PC-3 (cell line): Measurements from ENCODE around the gene SCGB1C2. TPM values are rescaled to one million over a fixed set of nuclear protein-coding genes. Genes with fewer than 3 reads are reported as not detected.

Experiments used
- ATAC-seq: fragments of 200-7000 bp; cut with Tn5 transposase; 2 replicates; pipeline ENCODE4 v1.9.1; 2020; ENCODE audit warnings: mild to moderate bottlenecking, moderate library complexity
- BruUV-seq: library from RNA; stranded (reverse); fragments of 400-500 nt; replicated peaks from 2 replicates; lab custom pipeline; 2021; lab: Mats Ljungman, UMichigan
- CTCF ChIA-PET: fragments of 300-600 bp; sonication (Branson Sonifier 250); formaldehyde crosslinking; loops from one replicate; lab custom pipeline; 2022; ENCODE audit warnings: antibody characterized with exemption; lab: Charles Lee
- POLR2A ChIA-PET: fragments of 300-600 bp; sonication (Branson Sonifier 250); formaldehyde crosslinking; loops from one replicate; lab custom pipeline; 2022; ENCODE audit warnings: antibody characterized with exemption; ENCODE audit not compliant: unreplicated experiment; lab: Charles Lee
- DNase-seq: peaks from one replicate; pipeline ENCODE4 v3.0.0-alpha.2; 2015
- H2AFZ ChIP-seq: fragments of 300-600 bp; sonication (generic); 2 replicates; pipeline ENCODE4 v1.6.0; 2016; ENCODE audit warnings: antibody characterized with exemption, low read length
- H3F3A ChIP-seq: fragments of 300-600 bp; sonication (generic); one replicate; pipeline ENCODE4 v1.6.0; 2017; ENCODE audit warnings: antibody characterized with exemption, low read length, control low read depth, mild to moderate bottlenecking; ENCODE audit not compliant: unreplicated experiment
- H3K27ac ChIP-seq: fragments of 300-600 bp; sonication (generic); 2 replicates; pipeline ENCODE4 v1.5.1; 2016; ENCODE audit warnings: mild to moderate bottlenecking, low read length
- H3K27me3 ChIP-seq: fragments of 300-600 bp; sonication (generic); 2 replicates; pipeline ENCODE4 v1.6.1; 2016; ENCODE audit warnings: low read length, mixed read lengths
- H3K36me3 ChIP-seq: fragments of 300-600 bp; sonication (generic); 2 replicates; pipeline ENCODE4 v1.6.1; 2016; ENCODE audit warnings: low read depth, mixed run types, low read length, mixed read lengths
- H3K4me1 ChIP-seq: fragments of 300-600 bp; sonication (generic); 2 replicates; pipeline ENCODE4 v1.5.1; 2016; ENCODE audit warnings: low read length; ENCODE audit not compliant: insufficient read depth
- H3K4me2 ChIP-seq: fragments of 300-600 bp; sonication (generic); 2 replicates; pipeline ENCODE4 v1.6.0; 2016; ENCODE audit warnings: low read length
- H3K4me3 ChIP-seq: fragments of 300-600 bp; sonication (generic); 2 replicates; pipeline ENCODE4 v1.5.1; 2016; ENCODE audit warnings: mild to moderate bottlenecking, low read length, mixed read lengths
- H3K79me2 ChIP-seq: fragments of 300-600 bp; sonication (generic); 2 replicates; pipeline ENCODE4 v1.6.1; 2017; ENCODE audit warnings: low read length, mixed read lengths
- H3K9ac ChIP-seq: fragments of 300-600 bp; sonication (generic); 2 replicates; pipeline ENCODE4 v1.6.0; 2016; ENCODE audit warnings: mild to moderate bottlenecking, low read length
- H3K9me2 ChIP-seq: fragments of 300-600 bp; sonication (generic); replicated peaks from 2 replicates; pipeline ENCODE4 v1.6.1; 2016; ENCODE audit warnings: mixed run types, low read length, mixed read lengths
- H3K9me3 ChIP-seq: fragments of 300-600 bp; sonication (generic); 2 replicates; pipeline ENCODE4 v1.6.1; 2016; ENCODE audit warnings: low read length, mixed read lengths
- H4K20me1 ChIP-seq: fragments of 300-600 bp; sonication (generic); 2 replicates; pipeline ENCODE4 v1.6.1; 2016; ENCODE audit warnings: low read length, mixed read lengths
- CTCF ChIP-seq: fragments of 300-600 bp; sonication (generic); conservative IDR thresholded peaks from 2 replicates; pipeline ENCODE4 v1.5.1; 2017; ENCODE audit warnings: antibody characterized with exemption, low read depth, mild to moderate bottlenecking, low read length
- EZH2 ChIP-seq: fragments of 300-600 bp; sonication (generic); IDR thresholded peaks from one replicate; pipeline ENCODE4 v1.6.1; 2017; ENCODE audit warnings: antibody characterized with exemption, mild to moderate bottlenecking, low read length; ENCODE audit not compliant: unreplicated experiment
- EZH2phosphoT487 ChIP-seq: fragments of 300-600 bp; sonication (generic); IDR thresholded peaks from 2 replicates; pipeline ENCODE4 v1.6.1; 2018; ENCODE audit warnings: mild to moderate bottlenecking, antibody characterized with exemption, low read length, borderline replicate concordance
- intact Hi-C: fragments of 100-400 bp; cut with micrococcal nuclease; formaldehyde crosslinking; loops from 2 replicates; pipeline ENCODE4 v1.9.0; 2023
- total RNA-seq: library from RNA; depleted of rRNA; stranded (reverse); fragments of >200 nt; gene quantifications from 2 replicates; pipeline ENCODE4 v1.2.3, GENCODE V29; 2014

Gene SCGB1C2
- total RNA-seq, 1 experiment from 2014 or later: not detected

- TF ChIP-seq EZH2: no peak
- no peak for TF ChIP-seq EZH2phosphoT487
- TF ChIP-seq CTCF: no peak
- no peak for DNase-seq
- intact Hi-C loops: no loop called here
- no TSS peak for BruUV-seq
- Histone ChIP-seq H3K9ac (no peak overlapping the region), H3K27me3 (no peaks in the 10 kb centered on the region), H3K9me2 (no peaks in the 10 kb centered on the region), H2AFZ (no peak overlapping the region), H3K36me3 (no peaks in the 10 kb centered on the region), H3K79me2 (no peaks in the 10 kb centered on the region), H3K27ac (no peak overlapping the region), H3K4me2 (no peak overlapping the region), H3K4me3 (no peak overlapping the region), H3K9me3 (no peaks in the 10 kb centered on the region), H4K20me1 (no peaks in the 10 kb centered on the region), H3K4me1 (peaks cover 3% of the 10 kb centered on the region; the same call in 1 of the 2 replicates), H3F3A (no peaks in the 10 kb centered on the region)
- ATAC-seq: no peak
- CTCF ChIA-PET: no interaction called here
- POLR2A ChIA-PET: no interaction called here
These were observed 10.7 kb downstream of the SCGB1C2 start for GRCh38 chr17:147796-148740.

- Histone ChIP-seq H3K4me2 (no peak overlapping the region), H4K20me1 (no peaks in the 10 kb centered on the region), H3K36me3 (no peaks in the 10 kb centered on the region), H3K79me2 (no peaks in the 10 kb centered on the region), H3F3A (no peaks in the 10 kb centered on the region), H3K9me3 (no peaks in the 10 kb centered on the region), H3K4me3 (no peak overlapping the region), H3K27ac (no peak overlapping the region), H3K27me3 (no peaks in the 10 kb centered on the region), H3K9me2 (no peaks in the 10 kb centered on the region), H3K9ac (no peak overlapping the region), H2AFZ (no peak overlapping the region), H3K4me1 (no peaks in the 10 kb centered on the region; the same call in 1 of the 2 replicates)
- CTCF ChIA-PET: no interaction called here
- TF ChIP-seq EZH2: no peak
- TF ChIP-seq EZH2phosphoT487: no peak
- no peak for TF ChIP-seq CTCF
- no peak for DNase-seq
- no peak for ATAC-seq
- POLR2A ChIA-PET: no interaction called here
- intact Hi-C loops: no loop called here
- no TSS peak for BruUV-seq
These were observed 11.4 kb downstream of the SCGB1C2 start for GRCh38 chr17:148757-149156.

GRCh38 chr17:149231-149630 lies 11.9 kb downstream of the SCGB1C2 start:
- Histone ChIP-seq H3K27ac (no peak overlapping the region), H3K4me2 (no peak overlapping the region), H3F3A (no peaks in the 10 kb centered on the region), H3K27me3 (no peaks in the 10 kb centered on the region), H3K4me1 (no peaks in the 10 kb centered on the region), H3K9ac (no peak overlapping the region), H3K79me2 (no peaks in the 10 kb centered on the region), H3K9me2 (no peaks in the 10 kb centered on the region), H3K4me3 (no peak overlapping the region), H4K20me1 (no peaks in the 10 kb centered on the region), H2AFZ (no peak overlapping the region), H3K9me3 (no peaks in the 10 kb centered on the region), H3K36me3 (no peaks in the 10 kb centered on the region)
- no TSS peak for BruUV-seq
- TF ChIP-seq EZH2phosphoT487 (no peak), CTCF (no peak), EZH2 (no peak)
- ATAC-seq (no peak), DNase-seq (no peak)
- POLR2A ChIA-PET: no interaction called here
- CTCF ChIA-PET: no interaction called here
- intact Hi-C loops: no loop called here
